Activated T-helper 1 cell treated with anti-CD3 and anti-CD28 coated beads, Interleukin-12 subunit alpha, Interleukin-12 subunit beta, Interleukin-2, Interleukin-4 antibody, amounts not matched to agents 30 ng/mL and 10 ng/mL and 1 ng/mL, durations not matched to agents 14 hours and 24 hours and 36 hours (primary cell): ENCODE measurements around the gene HECTD4. TPM values are rescaled to one million over a fixed set of nuclear protein-coding genes. Genes with fewer than 3 reads are reported as not detected.

ENCODE experiments used
- total RNA-seq: library from RNA; stranded (reverse); gene quantifications from 2 replicates; pipeline ENCODE4 v1.2.3, GENCODE V29; 2022

Gene HECTD4
- total RNA-seq, 1 donor from 2014 or later, result 36.9 TPM

Other genes starting within 250 kb of the HECTD4 start
- gene RPL6, start 27.2 kb upstream of the HECTD4 start, total RNA-seq, result 1,690 and 1,698 TPM in 2 replicates
- gene PTPN11, start 36.5 kb upstream of the HECTD4 start, total RNA-seq, result 163 TPM in 2 replicates